A204.1 (cell line): Measurements from ENCODE around the gene JMJD8.

ENCODE experiments used
- FAIRE-seq: peaks from 2 replicates; lab custom pipeline; 2012; peaks lifted over from hg19 to GRCh38; lab: Jason Lieb, UNC

The JMJD8 gene

DNA sequence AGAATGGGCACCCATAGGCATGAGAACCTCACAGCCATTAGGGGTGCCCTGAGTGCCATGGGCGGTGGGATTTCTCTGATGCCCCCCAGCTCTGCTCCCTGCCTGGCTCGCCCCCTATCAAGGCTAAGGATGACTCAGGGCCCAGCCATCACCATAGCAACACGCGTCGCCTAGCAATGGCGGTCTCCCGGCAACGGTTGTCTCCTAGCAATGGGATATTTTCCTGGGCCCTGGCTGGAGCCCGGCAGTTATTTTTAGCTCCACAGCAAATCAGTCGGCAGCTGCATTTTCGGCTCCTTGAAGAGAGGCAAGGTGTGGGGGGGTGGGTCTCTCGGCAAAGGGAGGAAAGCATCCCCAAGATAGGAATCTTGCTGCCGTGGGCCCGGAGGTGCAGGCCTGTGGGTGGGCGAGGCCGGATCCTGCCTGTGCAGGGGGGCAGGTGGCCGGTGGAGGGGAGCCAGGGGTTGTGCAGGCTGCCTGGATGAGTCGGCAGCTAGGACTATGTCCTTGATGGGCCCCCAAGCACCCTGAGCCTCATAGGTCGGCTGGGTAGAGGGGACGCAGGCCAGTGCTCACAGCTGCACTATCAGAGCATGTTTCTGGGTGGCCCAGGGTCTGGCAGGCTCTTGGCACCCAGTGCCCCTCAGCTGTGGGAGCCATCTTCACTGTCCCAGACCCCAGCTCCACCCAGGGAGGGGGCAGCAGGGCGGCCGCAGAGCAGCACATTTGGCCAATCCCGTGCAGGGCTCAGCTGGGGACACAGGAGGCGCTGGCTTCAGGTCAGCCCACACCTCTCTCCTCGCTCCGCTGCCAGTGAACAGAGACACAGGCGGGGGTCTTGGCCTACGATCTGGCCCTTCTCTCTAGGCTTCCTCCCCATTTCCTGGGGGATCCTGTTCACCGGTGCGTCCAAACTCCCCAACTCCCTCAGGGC is 25.7 kb upstream of the JMJD8 start:
- FAIRE-seq, result no peak

DNA sequence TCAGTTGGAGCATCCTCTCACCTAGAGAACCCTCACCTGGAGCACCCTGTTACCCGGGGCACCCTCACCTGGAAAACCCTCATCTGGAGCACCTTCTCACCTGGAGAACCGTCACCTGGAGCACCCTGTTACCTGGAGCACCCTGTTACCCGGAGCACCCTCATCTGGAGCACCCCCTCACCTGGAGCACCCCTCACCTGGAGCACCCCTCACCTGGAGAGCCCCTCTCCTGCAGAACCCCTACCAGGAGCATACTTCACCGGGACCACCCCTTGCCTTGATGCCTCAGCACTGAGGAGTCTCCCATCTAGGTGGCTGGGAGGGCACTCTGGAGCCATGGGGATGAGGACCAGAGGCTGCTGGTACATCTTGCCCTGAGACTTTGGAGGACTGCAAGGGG is 24.8 kb upstream of the JMJD8 start:
- no peak for FAIRE-seq

DNA sequence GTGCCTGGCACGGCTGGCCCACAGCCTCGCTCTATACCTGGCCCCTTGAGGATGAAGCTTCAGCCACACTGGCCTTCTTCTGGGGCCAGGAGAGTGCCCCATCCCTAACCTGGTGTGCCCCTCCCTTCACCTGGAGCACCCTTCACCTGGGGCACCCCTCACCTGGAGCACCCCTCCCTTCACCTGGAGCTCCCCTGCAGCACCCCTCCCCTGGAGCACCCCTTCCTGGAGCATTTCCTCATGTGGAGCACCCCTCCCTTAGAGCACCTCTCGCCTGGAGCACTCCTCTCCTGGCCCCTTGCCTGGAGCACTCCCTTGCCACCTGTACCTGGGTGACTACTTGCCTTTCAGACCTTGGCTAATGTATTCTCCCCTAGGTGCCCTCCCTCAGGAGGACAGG is 23.9 kb upstream of the JMJD8 start:
- FAIRE-seq, result no peak

DNA sequence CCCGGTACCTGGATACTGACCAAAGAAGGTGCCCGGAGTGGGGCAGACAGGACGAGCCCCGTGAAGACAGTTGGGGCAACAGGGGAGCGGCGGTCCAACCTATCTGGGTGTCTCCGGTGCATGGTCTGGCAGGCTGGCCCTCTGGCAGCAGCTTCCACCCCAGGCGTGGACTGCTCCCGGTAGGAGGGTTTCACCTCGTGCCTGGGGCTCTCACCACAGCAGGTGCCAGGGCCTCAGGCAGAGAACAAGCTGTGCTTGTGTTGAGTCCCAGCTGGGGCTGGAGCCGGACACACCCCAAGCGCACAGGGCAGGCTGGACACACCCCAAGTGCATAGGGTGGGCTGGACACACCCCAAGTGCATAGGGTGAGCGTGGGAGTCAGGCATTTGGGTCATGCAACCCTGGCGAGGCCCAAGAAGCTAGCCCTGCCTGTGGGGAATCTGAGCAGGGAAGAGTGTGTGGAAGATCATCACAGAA is 23.0 kb upstream of the JMJD8 start:
- no peak for FAIRE-seq

DNA sequence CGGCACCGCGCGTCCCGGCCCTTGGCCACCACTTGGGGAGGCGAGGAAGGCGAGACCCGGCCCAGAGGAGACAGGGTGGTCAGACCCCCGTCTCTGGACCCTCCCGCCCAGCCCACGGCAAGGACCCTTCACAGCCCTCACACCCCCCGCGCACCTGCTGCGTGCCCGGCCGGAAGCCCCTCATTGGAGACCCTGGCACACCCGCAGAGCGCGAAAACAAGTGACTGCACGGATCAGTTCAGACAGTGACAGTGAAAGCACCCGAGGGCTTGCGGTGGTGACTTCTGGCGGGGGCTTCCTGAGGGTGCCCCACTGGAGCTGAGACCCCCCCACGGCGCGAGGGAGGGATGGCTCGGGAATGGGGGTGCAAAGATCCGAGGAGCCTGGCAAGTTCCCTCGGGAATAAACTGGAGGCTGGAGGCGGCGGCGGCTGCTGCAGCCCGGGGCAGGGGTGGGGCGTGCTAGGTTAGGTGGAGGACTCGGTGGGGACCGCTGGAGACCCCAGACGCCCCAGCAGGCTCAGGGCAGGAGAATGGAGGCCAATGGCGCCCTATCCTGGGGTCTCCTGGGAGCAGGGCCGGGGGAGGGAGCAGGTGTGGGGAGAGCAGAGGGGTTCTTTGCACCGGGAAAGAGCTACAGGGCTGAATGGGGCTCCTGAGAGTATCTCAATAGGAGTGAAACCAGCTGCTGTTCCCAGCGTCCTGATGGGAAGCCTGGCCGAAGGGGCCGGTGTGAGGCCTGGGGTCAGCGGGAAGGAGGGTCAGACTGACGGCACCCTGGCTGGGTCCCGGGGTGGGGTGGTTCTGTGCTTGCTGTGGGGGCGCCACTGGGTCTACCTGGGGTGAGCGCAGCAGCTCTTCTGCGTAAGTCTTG is 22.3 kb upstream of the JMJD8 start:
- FAIRE-seq, result no peak

DNA sequence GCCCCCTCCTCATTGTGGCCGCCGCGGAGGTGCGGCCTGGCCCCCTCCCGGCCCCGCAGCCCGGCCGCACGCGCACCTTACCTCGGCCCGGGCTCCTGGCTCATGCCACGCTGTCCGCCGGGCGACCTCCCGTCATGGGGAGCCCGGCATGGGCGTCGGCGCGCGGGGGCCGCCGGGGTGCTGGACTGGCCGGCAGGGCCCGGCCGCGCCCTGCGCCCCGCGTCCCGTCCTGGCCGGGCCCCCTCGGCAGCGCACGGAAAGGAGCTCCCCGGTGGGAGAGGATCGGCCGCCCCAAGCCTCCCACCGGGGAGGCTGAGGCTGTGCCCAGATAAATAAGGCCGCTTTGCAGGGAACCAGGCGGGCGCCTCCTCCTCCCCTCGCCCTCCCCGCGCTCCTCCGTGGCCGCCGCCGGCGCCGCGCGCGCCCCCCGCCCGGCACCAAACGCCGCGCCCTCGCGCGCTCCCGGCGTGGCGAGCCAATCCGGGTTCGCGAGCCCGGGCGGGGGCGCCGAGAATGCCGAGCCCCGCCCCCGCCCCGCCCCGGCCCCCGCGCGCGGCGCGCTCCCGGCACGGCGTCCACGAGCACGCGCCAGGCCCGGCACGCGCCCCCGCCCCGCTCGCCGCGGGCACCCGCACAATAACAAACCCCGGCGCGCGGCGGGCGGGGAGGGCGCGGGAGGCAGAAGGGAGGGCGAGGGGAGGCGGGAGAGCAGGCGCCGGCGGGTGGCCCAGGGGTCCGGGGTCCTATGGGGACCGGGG is 21.5 kb upstream of the JMJD8 start, which contains the start of gene FBXL16:
Gene FBXL16 (minus strand): TSS at position 371 of the 758 bp plus-strand sequence. CDS start 8,396 bp downstream, outside the sequence.
- no peak for FAIRE-seq

DNA sequence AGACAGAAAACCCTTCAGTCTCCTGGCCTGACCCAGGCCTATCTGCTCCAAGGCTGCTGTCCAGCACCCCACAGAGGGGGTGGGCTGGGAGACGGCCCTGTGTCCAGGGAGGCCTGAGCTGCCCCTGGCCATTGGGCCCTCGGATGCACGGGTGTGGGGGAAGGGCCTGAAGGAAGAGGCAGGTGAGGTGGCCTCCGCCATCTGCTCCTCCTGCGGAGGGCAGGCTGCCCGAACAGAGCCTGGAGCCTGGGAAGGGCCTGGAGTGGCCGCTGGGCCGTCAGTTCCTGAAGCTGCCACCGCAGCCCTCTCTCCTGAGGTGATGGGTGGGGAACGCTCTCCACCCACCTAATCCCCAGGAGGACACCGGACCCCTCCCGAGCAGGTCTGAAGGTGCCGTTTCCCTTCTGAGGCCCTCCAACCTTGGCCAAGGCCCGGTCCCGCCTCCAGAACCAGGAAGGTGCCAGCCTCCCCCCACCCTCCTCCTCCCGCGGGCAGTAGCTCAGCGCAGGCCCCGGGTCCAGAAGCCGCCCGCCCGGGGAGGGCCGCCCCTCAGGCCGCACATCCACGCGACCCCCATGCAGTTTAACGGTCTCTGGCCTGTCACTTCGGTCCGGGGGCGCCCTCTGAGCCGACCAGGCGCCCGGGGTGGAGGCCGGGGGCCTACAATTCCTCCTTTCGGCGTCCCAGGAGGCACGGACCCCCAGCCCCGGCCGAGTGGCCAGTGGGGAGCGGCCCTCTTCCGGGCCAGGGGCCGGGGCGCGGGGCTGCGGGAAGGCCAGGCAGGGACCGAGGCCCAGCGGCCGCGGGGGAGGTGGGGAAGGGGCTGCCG is 20.6 kb upstream of the JMJD8 start:
- no peak for FAIRE-seq

DNA sequence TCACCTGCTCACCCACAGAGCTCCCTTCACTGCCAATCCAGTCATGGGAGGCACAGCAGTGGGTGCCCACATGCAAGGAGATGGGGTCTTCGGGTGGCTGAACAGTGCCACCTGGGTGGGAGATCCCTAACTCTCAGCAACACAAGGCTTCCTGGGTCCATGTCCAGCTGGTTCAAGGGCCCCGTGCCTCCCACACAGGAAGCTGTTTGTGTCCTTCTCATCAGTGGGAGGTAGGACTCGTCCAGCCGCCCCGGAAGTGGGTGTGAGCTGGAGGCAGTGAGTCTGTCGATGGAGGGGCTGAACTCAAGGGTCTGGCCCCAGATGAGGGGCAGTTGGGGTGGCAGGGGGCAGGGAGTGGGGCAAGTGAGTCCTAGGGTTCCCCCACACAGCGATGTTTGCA is 19.9 kb upstream of the JMJD8 start:
- no peak for FAIRE-seq

DNA sequence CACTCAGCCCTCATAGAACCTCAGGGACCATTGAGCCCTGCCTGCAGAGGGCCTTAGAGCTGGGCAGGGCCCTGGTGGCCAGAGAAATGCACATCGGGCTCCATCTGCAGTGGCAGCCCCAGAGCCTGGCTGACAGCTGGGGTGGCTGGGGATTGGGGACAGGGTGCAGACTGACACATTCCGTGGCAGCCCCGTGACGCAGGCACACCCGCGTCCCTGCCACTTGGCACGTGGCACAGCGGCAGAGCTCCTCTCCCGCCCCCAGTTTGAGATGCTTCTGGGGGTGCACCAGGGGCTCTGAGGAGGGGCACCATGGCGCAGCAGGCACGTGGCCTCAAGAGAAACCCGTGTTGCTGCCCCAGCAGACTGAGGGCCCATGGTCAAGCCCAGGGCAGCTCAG is 19.3 kb upstream of the JMJD8 start:
- FAIRE-seq, result no peak

DNA sequence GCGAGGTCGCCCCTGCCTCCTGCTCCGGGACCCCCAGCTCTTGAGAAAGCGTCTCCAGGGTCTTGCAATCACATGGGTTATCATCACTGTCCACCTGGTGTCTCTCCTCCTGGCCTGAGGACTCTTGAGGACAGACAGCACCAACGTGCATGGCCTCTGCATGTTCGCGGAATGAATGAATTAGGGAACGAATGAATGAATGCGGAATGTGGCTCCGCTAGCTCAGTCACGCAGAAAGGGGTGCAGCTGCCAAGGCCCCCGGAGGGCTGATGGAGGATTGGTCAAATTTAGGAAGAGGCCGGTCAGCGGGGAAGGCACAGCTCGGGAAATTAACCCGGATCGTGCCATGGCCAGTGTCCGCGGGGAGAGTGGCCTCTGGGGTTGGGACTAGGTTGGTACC is 18.2 kb upstream of the JMJD8 start:
- no peak for FAIRE-seq

DNA sequence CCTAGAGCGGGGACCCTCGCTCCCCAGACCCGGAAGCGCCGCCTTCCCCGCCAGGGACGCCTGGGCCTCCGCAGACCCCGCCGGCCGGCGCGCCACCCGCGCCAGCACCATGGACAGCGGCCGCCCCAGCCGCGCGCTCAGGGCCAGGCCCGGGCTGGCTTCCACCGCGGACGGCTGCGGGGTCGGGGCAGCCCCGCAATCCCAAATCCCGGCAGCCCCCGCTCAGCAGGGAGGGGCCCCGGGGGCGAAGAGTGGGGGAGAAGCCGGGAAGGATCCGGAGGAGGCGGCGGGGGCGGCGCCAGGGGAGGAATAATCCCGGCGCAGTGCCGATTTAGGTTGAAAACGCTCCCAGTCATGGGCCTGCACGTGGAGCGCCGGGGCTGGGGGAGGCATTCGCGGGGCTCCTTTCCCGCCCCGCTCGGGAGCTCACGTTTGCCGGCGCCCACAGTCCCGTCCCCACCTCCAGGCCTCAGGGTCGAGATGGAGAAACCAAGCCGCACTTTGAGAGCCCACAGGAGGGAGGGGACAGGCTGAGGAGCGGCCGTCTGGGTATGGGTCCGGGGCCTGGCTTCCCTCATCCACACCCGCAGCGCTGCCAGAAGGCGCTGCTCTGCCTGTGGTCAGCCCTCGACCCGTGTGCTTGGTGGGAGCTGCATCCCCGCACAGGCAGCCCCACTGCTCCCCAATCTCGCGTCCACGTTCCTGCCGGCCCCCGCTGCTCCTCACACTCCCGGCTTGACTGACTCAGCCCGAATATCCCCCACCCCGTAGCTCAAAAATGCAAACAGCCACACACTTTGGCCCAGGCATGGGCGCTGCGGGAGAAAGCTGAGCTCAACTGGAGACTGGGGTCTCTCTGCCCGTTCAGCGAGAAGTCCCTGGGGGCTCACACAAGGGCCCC is 16.8 kb upstream of the JMJD8 start:
- no peak for FAIRE-seq

DNA sequence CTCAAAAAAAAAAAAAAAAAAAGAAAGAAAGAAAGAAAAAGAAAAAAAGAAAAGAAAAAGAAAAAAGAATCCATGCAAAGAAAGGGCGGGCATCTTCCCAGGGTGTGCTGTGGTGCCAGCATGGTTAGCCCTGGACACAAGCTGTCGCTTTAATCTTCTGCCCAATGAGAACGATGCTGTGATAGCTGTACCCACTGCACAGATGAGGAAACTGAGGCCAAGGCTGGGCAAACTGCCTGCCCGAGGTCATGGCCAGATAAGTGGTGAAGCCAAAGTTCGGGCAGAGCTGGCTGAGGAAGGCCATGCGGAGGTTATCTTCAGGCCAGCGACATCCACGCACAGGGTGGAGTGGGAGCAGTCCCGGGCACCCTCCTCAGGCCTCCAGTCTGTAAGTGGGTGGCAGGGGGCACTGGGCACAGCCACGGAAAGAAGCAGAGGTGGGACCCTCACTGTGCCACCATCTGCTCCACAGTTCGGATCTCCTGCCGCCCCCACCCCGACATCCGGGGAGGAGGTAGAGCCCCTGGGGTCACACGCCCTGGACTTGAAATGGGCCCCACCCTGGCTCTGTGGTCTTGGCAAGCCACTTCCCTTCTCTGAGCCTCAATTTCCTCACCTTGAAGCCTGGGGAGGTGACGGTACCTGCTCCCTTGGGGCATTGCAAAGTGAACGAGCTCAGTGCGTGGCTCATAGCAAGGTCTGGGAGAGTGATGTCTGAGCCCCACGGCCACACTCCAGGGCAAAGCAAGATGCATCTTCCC is 15.0 kb upstream of the JMJD8 start:
- no peak for FAIRE-seq

DNA sequence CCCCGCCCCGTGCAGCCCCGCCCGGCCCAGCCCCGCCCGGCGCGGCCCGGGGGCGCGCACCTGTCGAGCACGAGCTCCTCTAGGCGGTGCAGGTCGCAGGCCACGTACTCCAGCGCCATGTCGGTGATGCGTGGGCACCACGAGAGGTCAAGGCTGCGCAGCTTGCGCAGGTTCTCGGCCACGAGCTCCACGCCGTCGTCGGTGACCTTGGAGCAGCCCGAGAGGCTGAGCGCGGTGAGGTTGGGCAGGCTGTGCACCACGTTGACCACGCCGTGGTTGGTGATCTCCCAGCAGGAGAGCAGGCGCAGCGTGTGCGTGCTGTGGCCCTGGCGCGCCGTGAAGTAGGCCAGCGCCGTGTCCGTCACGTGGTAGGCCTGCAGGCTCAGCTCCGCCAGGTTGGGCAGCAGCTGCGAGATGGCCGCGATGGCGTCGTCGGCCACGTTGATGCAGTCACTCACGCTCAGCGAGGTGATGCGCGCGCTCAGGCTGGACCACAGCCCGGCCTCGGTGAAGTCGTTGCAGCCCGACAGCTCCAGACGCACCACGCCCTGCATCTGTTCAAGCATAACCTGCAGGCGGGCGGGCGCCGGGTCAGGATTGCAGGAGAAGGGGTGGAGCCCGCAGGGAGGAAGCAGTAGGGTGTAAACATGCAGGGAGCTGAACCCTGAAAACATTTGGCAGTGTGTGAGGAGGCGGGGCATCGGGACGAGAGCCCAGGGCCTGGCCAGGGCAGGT is 11.4 kb upstream of the JMJD8 start:
- FAIRE-seq, result no peak

DNA sequence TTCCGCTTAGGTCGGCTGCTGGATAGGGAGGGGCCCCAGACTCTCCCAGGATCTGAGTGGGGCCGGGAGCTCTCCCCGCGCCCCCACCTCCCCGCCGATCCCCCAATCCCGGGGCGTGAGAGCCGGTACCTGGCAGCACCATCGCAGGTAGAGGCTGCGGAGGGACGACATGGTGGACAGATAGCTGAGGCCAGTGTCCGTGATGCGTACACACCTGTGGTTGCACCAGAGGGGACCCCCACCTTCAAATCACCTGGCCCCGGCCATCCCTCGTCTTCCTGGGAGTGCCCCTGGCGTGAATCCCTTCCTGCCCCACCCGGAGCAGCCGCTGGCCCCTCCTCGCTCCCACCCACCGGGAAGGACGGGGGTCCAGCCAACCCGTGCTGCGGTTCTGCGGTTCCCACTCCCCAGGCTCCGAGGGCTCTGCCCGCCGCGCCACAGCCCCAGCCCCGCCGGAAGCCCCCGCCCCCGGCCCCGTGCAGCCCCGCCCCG is 10.8 kb upstream of the JMJD8 start:
- no peak for FAIRE-seq

DNA sequence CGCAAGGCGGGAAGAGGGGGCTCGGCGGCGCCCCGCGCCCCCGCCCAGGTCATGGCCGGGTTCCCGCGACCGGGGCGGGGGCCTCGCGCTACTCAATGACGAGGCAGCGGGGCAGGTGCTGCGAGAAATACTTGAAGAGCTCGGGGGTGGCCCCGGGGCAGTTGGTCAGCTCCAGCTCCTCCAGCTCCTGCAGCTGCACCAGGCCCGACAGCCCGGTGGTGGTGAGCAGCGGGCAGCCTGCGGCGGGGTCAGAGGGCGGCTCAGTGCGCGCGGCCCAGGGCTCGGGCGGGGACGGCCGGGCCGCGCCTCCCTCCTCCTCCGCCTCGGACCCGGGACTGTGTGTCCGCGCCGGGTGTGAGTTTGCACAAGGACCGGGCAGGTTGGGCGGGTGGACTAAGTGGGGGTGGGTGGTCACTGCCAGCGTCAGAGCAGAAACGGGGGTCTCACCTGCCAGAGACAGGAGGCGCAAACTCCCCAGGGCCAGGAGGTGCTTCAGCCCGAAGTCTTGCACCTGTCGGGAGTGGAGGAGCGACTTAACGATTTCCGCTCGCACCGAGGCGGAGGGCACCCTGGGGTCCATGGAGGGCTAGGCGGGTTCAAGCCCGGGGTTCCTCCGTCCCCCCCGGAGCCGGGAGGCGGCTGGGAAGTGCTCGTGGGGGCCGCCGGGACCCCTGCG is 10.2 kb upstream of the JMJD8 start:
- no peak for FAIRE-seq

DNA sequence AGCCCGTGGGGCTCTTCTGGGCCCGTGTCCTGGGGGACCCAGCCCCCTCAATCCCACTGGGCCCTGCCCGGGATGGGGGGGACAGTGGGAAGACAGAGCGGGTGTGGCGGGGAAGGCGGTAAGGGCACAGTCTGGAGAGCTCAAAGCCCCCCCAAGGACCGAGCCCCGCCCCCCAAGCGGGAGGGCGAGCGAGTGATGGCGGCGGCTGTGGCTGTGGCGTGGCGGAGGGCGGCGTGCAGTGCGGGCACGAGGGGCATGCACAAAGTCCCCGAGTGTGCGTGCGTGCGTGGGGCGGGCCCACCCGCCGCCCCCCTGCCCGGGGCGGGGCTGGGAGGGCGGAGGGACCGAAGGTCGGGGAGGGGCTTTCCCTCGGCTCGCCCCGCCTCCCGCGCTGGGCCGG is 9.6 kb upstream of the JMJD8 start:
- FAIRE-seq, result no peak

DNA sequence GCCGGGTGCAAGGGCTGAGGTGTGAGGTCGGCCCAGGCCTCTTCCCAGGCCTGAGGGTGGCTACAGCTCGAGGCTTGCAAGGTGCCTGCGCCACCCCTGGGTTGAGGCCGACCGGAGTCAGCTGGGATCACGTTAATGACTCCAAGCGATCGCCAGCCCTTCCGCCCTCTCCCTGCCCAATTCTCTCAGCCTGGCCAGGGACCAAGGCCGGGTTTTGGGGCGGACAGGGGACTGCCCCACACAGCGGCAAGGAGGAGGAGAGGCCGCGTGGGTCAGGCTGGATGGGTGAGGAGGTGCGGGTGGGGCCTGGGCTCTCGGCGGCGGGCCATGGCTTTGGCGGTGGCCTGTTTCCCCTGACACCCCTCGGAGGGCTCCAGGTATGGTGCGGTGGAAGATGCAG is 9.2 kb upstream of the JMJD8 start:
- no peak for FAIRE-seq
